GM13976 (cell line): Measurements from ENCODE around the gene NPAS2.
A peak's percentile ranks its signal among the peaks of the same experiment; 100 is the strongest.

Experiments used
- DNase-seq: peaks from one replicate; pipeline ENCODE4 v3.0.0; 2012; ENCODE audit warnings: low spot score
- CTCF ChIP-seq: IDR thresholded peaks from 2 replicates; pipeline ENCODE4 v1.5.1; 2012; ENCODE audit warnings: borderline replicate concordance, mild to moderate bottlenecking; ENCODE audit not compliant: insufficient read depth; ENCODE audit errors: extremely low read depth, missing control alignments, control extremely low read depth
- in situ Hi-C: fragments of 300-500 bp; cut with MboI; formaldehyde crosslinking; loops from one replicate; pipeline ENCODE4 v1.12.0; 2022; ENCODE audit warnings: low sequenced_read_pairs, mixed read lengths, inconsistent platforms; ENCODE audit not compliant: unreplicated experiment

Gene NPAS2

GRCh38 chr2:100998235-100998573 lies 178.3 kb downstream of the NPAS2 start:
- DNase-seq = no peak
- no peak for TF ChIP-seq CTCF
- in situ Hi-C loops = loop anchor here (25.0 kb wide), 2 partner anchors 561 to 736 kb away; no protein-coding TSS in a partner anchor

GRCh38 chr2:100999995-101000394 lies 180.1 kb downstream of the NPAS2 start:
- no peak for TF ChIP-seq CTCF
- in situ Hi-C loops = loop anchor here (25.0 kb wide), 2 partner anchors 563 to 738 kb away; no protein-coding TSS in a partner anchor
- no peak for DNase-seq

- no peak for TF ChIP-seq CTCF
- in situ Hi-C loops = no loop called here
- DNase-seq = peak; percentile 99
Observed at GRCh38 chr2:101001691-101002561, 182.0 kb downstream of the NPAS2 start, which contains the start of gene RPL31. TSS of gene RPL31 (plus strand) at chr2:101002289. CDS start at chr2:101002702, 413 bp downstream.

- DNase-seq = no peak
- in situ Hi-C loops = no loop called here
- no peak for TF ChIP-seq CTCF
Observed at GRCh38 chr2:101002562-101003277, 182.8 kb downstream of the NPAS2 start.

- in situ Hi-C loops = no loop called here
- no peak for DNase-seq
- TF ChIP-seq CTCF = no peak
Observed at GRCh38 chr2:101003278-101003775, 183.4 kb downstream of the NPAS2 start.

- in situ Hi-C loops = no loop called here
- TF ChIP-seq CTCF = no peak
- DNase-seq = no peak
Observed at GRCh38 chr2:101004620-101005325, 184.8 kb downstream of the NPAS2 start.
